Right lobe of liver (tissue), 6 donors: ENCODE data around the gene SEC24D. TPM values are rescaled to one million over a fixed set of nuclear protein-coding genes. Genes with fewer than 3 reads are reported as not detected.
"Not testable (repeated sequence)": the region's sequence is repeated elsewhere in the genome, so short reads cannot be mapped to it uniquely, and the experiment has no call there.

Experiments
- ATAC-seq, 4 donors: fragments of 200-7000 bp; cut with Tn5 transposase; one replicate each; pipeline ENCODE4 v1.9.1; 2020; ENCODE audit warnings: mild to moderate bottlenecking in 4 of 4, moderate library complexity in 4 of 4
- DNase-seq, 3 donors: peaks; one replicate each; pipeline ENCODE4 v3.0.0-alpha.2; 2020
- H3K27ac ChIP-seq, 3 donors: fragments of 200-600 bp; one replicate each; pipeline ENCODE4 v1.8.0; 2022
- H3K27me3 ChIP-seq, 2 donors: fragments of 200-600 bp; one replicate each; pipeline ENCODE4 v1.8.0; 2022
- H3K36me3 ChIP-seq, 4 donors: fragments of 200-600 bp; sonication (generic) in 1 of 4; one replicate each; pipeline versions ENCODE4 v1.5.1 to v1.8.0; 2017 to 2022; ENCODE audit warnings: control low read depth in 1 of 4
- H3K4me1 ChIP-seq, 4 donors: fragments of 200-600 bp; sonication (generic) in 1 of 4; one replicate each; pipeline versions ENCODE4 v1.5.1 to v1.8.0; 2017 to 2022; ENCODE audit warnings: control low read depth in 1 of 4
- H3K4me3 ChIP-seq, 3 donors: fragments of 200-600 bp; one replicate each; pipeline ENCODE4 v1.8.0; 2022
- H3K9me3 ChIP-seq, 4 donors: fragments of 200-600 bp; sonication (generic) in 1 of 4; one replicate each; pipeline versions ENCODE4 v1.5.1 to v1.8.0; 2017 to 2022; ENCODE audit warnings: control low read depth in 1 of 4
- POLR2A ChIP-seq: fragments of 450-650 bp; IDR thresholded peaks from one replicate; pipeline ENCODE4 v1.6.1; 2017; ENCODE audit warnings: antibody characterized with exemption, mild to moderate bottlenecking
- WGBS: methylation state at CpG from one replicate; pipeline ENCODE4 v1.1.6; 2018; ENCODE audit warnings: low coverage, low lambda C conversion rate; ENCODE audit not compliant: insufficient coverage; ENCODE audit errors: missing lambda C conversion rate; 5-methylcytosine and 5-hydroxymethylcytosine counted together
- intact Hi-C, 2 donors: fragments of 100-400 bp; cut with DNase I; formaldehyde crosslinking; loops; one replicate each; pipeline versions ENCODE4 v1.11.2 to v1.14.1; 2022
- total RNA-seq, 6 experiments: library from RNA; depleted of rRNA in 2 of 6; stranded (reverse); fragments of >200 nt in 2 of 6; fragmentation: NEBNext Ultra II Directional in 3 of 6; extraction: Animal tissue kit (Norgen Biotek cat#: 25700) in 3 of 6; gene quantifications; one replicate each; pipeline versions ENCODE4 v1.1.0 to v1.2.4, GENCODE V29; 2016 to 2023
- TF ChIP-seq, protein P1 (sequence below), 4 donors: fragments of 200-600 bp in 3 of 4; fragments of 450-650 bp in 1 of 4; IDR thresholded peaks; one replicate each; pipeline versions ENCODE4 v1.5.1 to v1.8.0; 2016 to 2022; ENCODE audit warnings: antibody characterized with exemption in 4 of 4, mild to moderate bottlenecking in 2 of 4
- donor health status: DM: no; HTN: yes; CAD: no.
- donor health status: DM: no; HTN: no; CAD: no.
- donor health status: DM: no; HTN: no; CAD: no.
- donor health status: DM: no; HTN: yes; CAD: no.
- donor health status: DM: no; HTN: yes; CAD: no.

SEC24D gene
- total RNA-seq, 6 experiments from 2014 or later, result 52.2 to 80.1 (median 69.2) TPM

DNA sequence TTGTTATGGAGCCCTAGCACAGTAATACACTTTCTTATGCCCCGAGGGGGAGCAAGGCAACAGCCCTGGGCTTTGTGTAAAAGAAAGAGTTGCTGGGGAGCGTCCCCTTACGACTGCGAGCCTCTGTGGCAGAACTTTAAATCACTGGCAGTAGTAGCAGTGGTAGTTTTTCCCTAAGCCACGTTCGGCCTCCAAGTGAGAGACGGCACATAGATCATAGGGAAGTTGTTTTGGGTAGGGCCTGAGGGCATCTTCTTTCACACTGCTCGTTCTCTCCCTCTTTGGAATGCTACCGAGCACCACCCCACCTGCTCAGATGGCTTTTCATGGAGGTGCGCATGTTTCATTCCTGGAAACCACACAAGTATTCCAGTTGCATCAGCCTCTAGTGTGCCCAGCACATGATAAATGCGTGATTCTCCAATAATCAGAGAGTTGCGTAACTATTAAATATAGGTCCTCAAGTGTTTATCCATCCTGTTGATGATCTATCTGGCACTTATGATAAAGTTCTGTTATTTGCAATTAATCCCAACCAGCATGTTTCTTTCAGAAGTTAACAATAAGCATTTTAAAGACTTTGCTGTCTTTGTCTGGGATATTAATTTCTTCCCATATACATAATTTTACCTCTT, 45.7 kb upstream of the SEC24D start:
- WGBS, result 54% methylated on average over 6 of the region's 12 CpGs
- intact Hi-C loops, result no loop called here
- Histone ChIP-seq H3K4me3 (no peak overlapping the region), H3K36me3 (no peaks in the 10 kb centered on the region), H3K4me1 (no peaks in the 10 kb centered on the region), H3K27ac (no peak overlapping the region), H3K27me3 (no peaks in the 10 kb centered on the region), H3K9me3 (no peaks in the 10 kb centered on the region)
- TF ChIP-seq POLR2A, result no peak
- TF ChIP-seq, protein P1, sequence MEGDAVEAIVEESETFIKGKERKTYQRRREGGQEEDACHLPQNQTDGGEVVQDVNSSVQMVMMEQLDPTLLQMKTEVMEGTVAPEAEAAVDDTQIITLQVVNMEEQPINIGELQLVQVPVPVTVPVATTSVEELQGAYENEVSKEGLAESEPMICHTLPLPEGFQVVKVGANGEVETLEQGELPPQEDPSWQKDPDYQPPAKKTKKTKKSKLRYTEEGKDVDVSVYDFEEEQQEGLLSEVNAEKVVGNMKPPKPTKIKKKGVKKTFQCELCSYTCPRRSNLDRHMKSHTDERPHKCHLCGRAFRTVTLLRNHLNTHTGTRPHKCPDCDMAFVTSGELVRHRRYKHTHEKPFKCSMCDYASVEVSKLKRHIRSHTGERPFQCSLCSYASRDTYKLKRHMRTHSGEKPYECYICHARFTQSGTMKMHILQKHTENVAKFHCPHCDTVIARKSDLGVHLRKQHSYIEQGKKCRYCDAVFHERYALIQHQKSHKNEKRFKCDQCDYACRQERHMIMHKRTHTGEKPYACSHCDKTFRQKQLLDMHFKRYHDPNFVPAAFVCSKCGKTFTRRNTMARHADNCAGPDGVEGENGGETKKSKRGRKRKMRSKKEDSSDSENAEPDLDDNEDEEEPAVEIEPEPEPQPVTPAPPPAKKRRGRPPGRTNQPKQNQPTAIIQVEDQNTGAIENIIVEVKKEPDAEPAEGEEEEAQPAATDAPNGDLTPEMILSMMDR (IDR thresholded peaks at IDR 0.05), result no peak
- ATAC-seq (peak in 1 of 4 donors; percentile 32), DNase-seq (no peak)

DNA sequence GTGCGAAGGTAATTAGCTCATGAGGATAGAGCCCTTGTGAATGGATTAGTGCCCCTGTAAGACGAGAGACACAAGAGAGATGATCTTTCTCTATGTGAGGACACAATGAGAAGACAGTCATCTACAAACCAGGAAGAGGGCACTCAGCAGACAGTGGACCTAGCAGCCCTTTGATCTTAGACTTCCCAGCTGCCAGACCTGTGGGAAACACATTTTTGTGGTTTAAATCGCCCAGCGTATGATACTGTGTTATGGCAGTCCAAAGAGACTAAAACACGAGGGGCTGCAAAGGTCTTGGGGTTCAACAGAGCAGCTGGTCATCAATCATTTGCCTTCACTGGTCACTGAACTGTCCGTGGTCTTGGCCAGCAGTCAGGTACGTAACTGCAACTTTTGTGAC, 43.5 kb upstream of the SEC24D start:
- ATAC-seq (no peak), DNase-seq (no peak)
- 74% methylated on average over 2 of the region's 7 CpGs for WGBS
- Histone ChIP-seq H3K9me3 (no peaks in the 10 kb centered on the region), H3K27me3 (no peaks in the 10 kb centered on the region), H3K27ac (no peak overlapping the region), H3K4me1 (no peaks in the 10 kb centered on the region), H3K4me3 (no peak overlapping the region), H3K36me3 (no peaks in the 10 kb centered on the region)
- intact Hi-C loops, result no loop called here
- TF ChIP-seq, protein P1 (IDR thresholded peaks at IDR 0.05), result no peak
- TF ChIP-seq POLR2A, result no peak

DNA sequence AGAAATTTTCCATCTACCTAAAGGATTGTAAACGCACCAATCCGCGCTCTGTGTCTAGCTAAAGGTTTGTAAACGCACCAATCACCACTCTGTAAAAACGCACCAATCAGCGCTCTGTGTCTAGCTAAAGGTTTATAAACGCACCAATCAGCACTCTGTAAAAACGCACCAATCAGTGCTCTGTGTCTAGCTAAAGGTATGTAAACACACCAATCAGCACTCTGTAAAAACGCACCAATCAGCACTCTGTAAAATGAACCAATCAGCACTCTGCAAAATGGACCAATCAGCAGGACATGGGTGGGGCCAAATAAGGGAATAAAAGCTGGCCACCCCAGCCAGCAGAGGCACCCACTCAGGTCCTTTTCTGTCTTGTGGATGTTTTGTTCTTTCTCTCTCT, 42.6 kb upstream of the SEC24D start:
- H3K27ac ChIP-seq, intact Hi-C loops, H3K27me3 ChIP-seq, DNase-seq, ATAC-seq, H3K4me3 ChIP-seq, H3K9me3 ChIP-seq, H3K4me1 ChIP-seq, H3K36me3 ChIP-seq: not testable (repeated sequence)
- 89% methylated on average over 8 of the region's 9 CpGs for WGBS

DNA sequence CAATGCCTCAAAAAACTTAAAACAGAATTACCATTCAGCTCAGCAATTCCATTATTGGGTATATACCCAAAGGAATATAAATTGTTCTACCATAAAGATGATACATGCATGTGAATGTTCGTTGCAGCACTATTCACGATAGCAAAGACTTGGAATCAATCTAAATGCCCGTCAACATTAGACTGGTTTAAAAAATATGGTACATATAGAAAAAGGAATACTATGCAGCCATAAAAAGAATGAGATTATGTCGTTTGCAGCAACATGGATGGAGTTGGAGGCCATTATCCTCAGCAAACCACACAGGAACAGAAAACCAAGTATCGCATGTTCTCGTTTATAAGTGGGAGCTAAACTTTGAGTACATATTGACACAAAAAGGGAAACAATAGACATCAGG, 41.9 kb upstream of the SEC24D start:
- no peak overlapping the region for H3K27ac ChIP-seq
- WGBS, result 88% methylated on average over 6 of the region's 6 CpGs
- TF ChIP-seq POLR2A, result no peak
- TF ChIP-seq, protein P1 (IDR thresholded peaks at IDR 0.05), result no peak
- H3K27me3 ChIP-seq, result no peaks in the 10 kb centered on the region
- DNase-seq (no peak), ATAC-seq (no peak)
- intact Hi-C loops, result no loop called here
- H3K4me1 ChIP-seq, result no peaks in the 10 kb centered on the region
- H3K9me3 ChIP-seq, result no peaks in the 10 kb centered on the region
- H3K4me3 ChIP-seq, result no peak overlapping the region
- H3K36me3 ChIP-seq, result no peaks in the 10 kb centered on the region

DNA sequence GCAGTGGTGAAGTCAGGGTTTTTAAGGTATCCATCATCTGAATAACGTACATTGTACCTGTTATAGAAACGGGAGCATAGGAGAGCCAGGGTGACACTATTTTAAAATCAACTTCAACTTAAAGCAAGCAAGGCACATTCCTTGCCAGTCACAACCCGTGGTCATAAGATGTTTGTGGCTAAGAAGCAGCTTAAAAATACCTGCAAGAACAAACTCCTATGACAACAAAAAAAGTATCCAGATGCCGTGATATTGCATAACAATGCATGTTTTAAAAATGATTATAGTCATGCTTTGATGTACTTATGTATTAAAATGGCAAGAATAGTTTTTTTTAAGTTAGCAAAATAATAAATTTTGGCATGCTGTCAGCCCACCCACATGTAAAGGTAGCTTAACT, 36.3 kb upstream of the SEC24D start:
- intact Hi-C loops, result no loop called here
- Histone ChIP-seq H3K27me3 (no peaks in the 10 kb centered on the region), H3K36me3 (no peaks in the 10 kb centered on the region), H3K9me3 (no peaks in the 10 kb centered on the region), H3K4me1 (no peaks in the 10 kb centered on the region), H3K27ac (no peak overlapping the region), H3K4me3 (no peak overlapping the region)
- 85% methylated on average over 4 of the region's 4 CpGs for WGBS
- ATAC-seq (no peak), DNase-seq (no peak)
- TF ChIP-seq POLR2A, result no peak
- TF ChIP-seq, protein P1 (IDR thresholded peaks at IDR 0.05), result no peak
